Skeletal muscle cell (primary cell): ENCODE data around the gene TEAD3.

Experiments
- DNase-seq: peaks from one replicate; pipeline ENCODE4 v3.0.0-alpha.2; 2010; ENCODE audit warnings: low read depth
- H3K4me3 ChIP-seq: 2 replicates; pipeline ENCODE4 v1.5.1; 2011; ENCODE audit warnings: low read depth, mild to moderate bottlenecking, control low read depth, low read length, moderate library complexity

TEAD3 gene

GRCh38 chr6:35480176-35480575, 16.7 kb downstream of the TEAD3 start:
- DNase-seq = no peak

GRCh38 chr6:35478259-35478658, 18.6 kb downstream of the TEAD3 start:
- H3K4me3 ChIP-seq = no peak overlapping the region
- no peak for DNase-seq

More at GRCh38 chr6:35480176-35480575, 16.7 kb downstream of the TEAD3 start:
- no peak overlapping the region for H3K4me3 ChIP-seq

- no peak for DNase-seq
- no peak overlapping the region for H3K4me3 ChIP-seq
Observed at GRCh38 chr6:35477551-35478179, 19.2 kb downstream of the TEAD3 start.

- no peak for DNase-seq
- no peak overlapping the region for H3K4me3 ChIP-seq
Observed at GRCh38 chr6:35477028-35477427, 19.9 kb downstream of the TEAD3 start.

GRCh38 chr6:35476004-35476403, 20.9 kb downstream of the TEAD3 start:
- no peak for DNase-seq
- no peak overlapping the region for H3K4me3 ChIP-seq

- H3K4me3 ChIP-seq = no peak overlapping the region
- no peak for DNase-seq
Observed at GRCh38 chr6:35475573-35475972, 21.3 kb downstream of the TEAD3 start.

- no peak for DNase-seq
- no peak overlapping the region for H3K4me3 ChIP-seq
Observed at GRCh38 chr6:35474942-35475570, 21.8 kb downstream of the TEAD3 start.

GRCh38 chr6:35474131-35474941, 22.5 kb downstream of the TEAD3 start:
- H3K4me3 ChIP-seq = no peak overlapping the region
- DNase-seq = no peak

- H3K4me3 ChIP-seq = no peak overlapping the region
- DNase-seq = no peak
Observed at GRCh38 chr6:35473850-35474130, 23.1 kb downstream of the TEAD3 start.

- no peak for DNase-seq
- H3K4me3 ChIP-seq = no peak overlapping the region
Observed at GRCh38 chr6:35473075-35473849, 23.6 kb downstream of the TEAD3 start.

- no peak overlapping the region for H3K4me3 ChIP-seq
- DNase-seq = no peak
Observed at GRCh38 chr6:35471836-35472345, 25.0 kb downstream of the TEAD3 start.

- H3K4me3 ChIP-seq = peak overlapping the region; percentile 80
- DNase-seq = no peak
Observed at GRCh38 chr6:35470663-35471120, 26.2 kb downstream of the TEAD3 start.

GRCh38 chr6:35469751-35470662, 26.9 kb downstream of the TEAD3 start:
- peak overlapping the region; percentile 80 for H3K4me3 ChIP-seq
- no peak for DNase-seq

- no peak for DNase-seq
- H3K4me3 ChIP-seq = peak overlapping the region; percentile 80
Observed at GRCh38 chr6:35468980-35469750, 27.7 kb downstream of the TEAD3 start.

GRCh38 chr6:35468181-35468979, 28.5 kb downstream of the TEAD3 start, which contains the start of gene RPL10A:
RPL10A (plus strand) TSS chr6:35468401; CDS start chr6:35468435, 34 bp downstream.
- peak within 1 kb of the TSS; percentile 80 for H3K4me3 ChIP-seq

GRCh38 chr6:35465646-35466045, 31.2 kb downstream of the TEAD3 start:
- no peak for DNase-seq
- no peak overlapping the region for H3K4me3 ChIP-seq

More at GRCh38 chr6:35468181-35468979, 28.5 kb downstream of the TEAD3 start, which contains the start of gene RPL10A:
- DNase-seq = peak; percentile 84

GRCh38 chr6:35463292-35463691, 33.6 kb downstream of the TEAD3 start:
- DNase-seq = no peak
- H3K4me3 ChIP-seq = no peak overlapping the region
